ENCODE measurements around the gene ARSB. TPM values are rescaled to one million over a fixed set of nuclear protein-coding genes. Genes with fewer than 3 reads are reported as not detected.
A peak's percentile ranks its signal among the peaks of the same experiment; 100 is the strongest.

Gene ARSB
- total RNA-seq, 1 experiment from 2014 or later = 18.1 TPM

- Histone ChIP-seq H3K27me3 (ENCODE audit: control insufficient read depth, insufficient read depth, low read length) (peaks cover 24% of the 10 kb centered on the region; the same call in 1 of the 2 replicates), H3K36me3 (ENCODE audit: control insufficient read depth, insufficient read depth, low read length) (no peaks in the 10 kb centered on the region), H3K4me1 (ENCODE audit: control insufficient read depth, insufficient read depth, low read length) (no peaks in the 10 kb centered on the region), H3K9me3 (ENCODE audit: control insufficient read depth, insufficient read depth, low read depth, low read length) (no peaks in the 10 kb centered on the region), H3K4me3 (ENCODE audit: low read depth in 2 of 2, low read length in 2 of 2) (no peak overlapping the region), H3K27ac (ENCODE audit: low read length) (no peak overlapping the region)
- ChIA-PET CTCF (no interaction called here), POLR2A (no interaction called here)
- intact Hi-C loops (cut with micrococcal nuclease; ENCODE audit: unreplicated experiment) = no loop called here
- in situ Hi-C loops (cut with HindIII; ENCODE audit: low pct_unique_long_range_greater_than_20kb, low sequenced_read_pairs) = no loop called here
- DNase-seq (ENCODE audit: low read depth, low spot score) = no peak
- TF ChIP-seq REST (IDR thresholded peaks at IDR 0.05; ENCODE audit: insufficient read depth in 1 of 2, low read depth in 2 of 2, low read length in 1 of 2) (no peak), SIN3A (IDR thresholded peaks at IDR 0.05; ENCODE audit: borderline replicate concordance, insufficient read depth, low read depth, low read length) (no peak), CTCF (IDR thresholded peaks at IDR 0.05) (no peak; the same call in 1 of the 2 replicates), POLR2AphosphoS5 (IDR thresholded peaks at IDR 0.05; ENCODE audit: low read depth, low read length) (no peak), TCF7L2 (IDR thresholded peaks at IDR 0.05; ENCODE audit: low read depth, low read length) (no peak)
- BruUV-seq (replicated peaks) = no TSS peak
- ATAC-seq = no peak
Measured at GRCh38 chr5:79011869-79012268, 26.8 kb upstream of the ARSB start.

- POLR2A ChIA-PET = no interaction called here
- in situ Hi-C loops (cut with HindIII; ENCODE audit: low pct_unique_long_range_greater_than_20kb, low sequenced_read_pairs) = no loop called here
Measured at GRCh38 chr5:79011219-79011836, 26.2 kb upstream of the ARSB start.

More at GRCh38 chr5:79011219-79011836, 26.2 kb upstream of the ARSB start:
- BruUV-seq (replicated peaks) = no TSS peak
- ATAC-seq = no peak
- no peaks in the 10 kb centered on the region for H3K9me3 ChIP-seq (ENCODE audit: control insufficient read depth, insufficient read depth, low read depth, low read length)
- H3K36me3 ChIP-seq (ENCODE audit: control insufficient read depth, insufficient read depth, low read length) = no peaks in the 10 kb centered on the region
- TF ChIP-seq CTCF (IDR thresholded peaks at IDR 0.05) = peak; percentile 15; the same call in 1 of the 2 replicates
- TF ChIP-seq POLR2AphosphoS5 (IDR thresholded peaks at IDR 0.05; ENCODE audit: low read depth, low read length) = no peak
- H3K27ac ChIP-seq (ENCODE audit: low read length) = no peak overlapping the region
- CTCF ChIA-PET = no interaction called here
- no peak for DNase-seq (ENCODE audit: low read depth, low spot score)
- no peak overlapping the region for H3K4me3 ChIP-seq (ENCODE audit: low read depth in 2 of 2, low read length in 2 of 2)
- intact Hi-C loops (cut with micrococcal nuclease; ENCODE audit: unreplicated experiment) = no loop called here
- peaks cover 19% of the 10 kb centered on the region; the same call in 1 of the 2 replicates for H3K27me3 ChIP-seq (ENCODE audit: control insufficient read depth, insufficient read depth, low read length)
- no peaks in the 10 kb centered on the region for H3K4me1 ChIP-seq (ENCODE audit: control insufficient read depth, insufficient read depth, low read length)
